CD4-positive, alpha-beta T cell treated with Interleukin-10 for 1 hour (primary cell): Measurements from ENCODE around the gene FGF9.

ENCODE experiments used
- DNase-seq: peaks from one replicate; pipeline ENCODE4 v3.0.0-alpha.2; 2020

FGF9 gene

DNA sequence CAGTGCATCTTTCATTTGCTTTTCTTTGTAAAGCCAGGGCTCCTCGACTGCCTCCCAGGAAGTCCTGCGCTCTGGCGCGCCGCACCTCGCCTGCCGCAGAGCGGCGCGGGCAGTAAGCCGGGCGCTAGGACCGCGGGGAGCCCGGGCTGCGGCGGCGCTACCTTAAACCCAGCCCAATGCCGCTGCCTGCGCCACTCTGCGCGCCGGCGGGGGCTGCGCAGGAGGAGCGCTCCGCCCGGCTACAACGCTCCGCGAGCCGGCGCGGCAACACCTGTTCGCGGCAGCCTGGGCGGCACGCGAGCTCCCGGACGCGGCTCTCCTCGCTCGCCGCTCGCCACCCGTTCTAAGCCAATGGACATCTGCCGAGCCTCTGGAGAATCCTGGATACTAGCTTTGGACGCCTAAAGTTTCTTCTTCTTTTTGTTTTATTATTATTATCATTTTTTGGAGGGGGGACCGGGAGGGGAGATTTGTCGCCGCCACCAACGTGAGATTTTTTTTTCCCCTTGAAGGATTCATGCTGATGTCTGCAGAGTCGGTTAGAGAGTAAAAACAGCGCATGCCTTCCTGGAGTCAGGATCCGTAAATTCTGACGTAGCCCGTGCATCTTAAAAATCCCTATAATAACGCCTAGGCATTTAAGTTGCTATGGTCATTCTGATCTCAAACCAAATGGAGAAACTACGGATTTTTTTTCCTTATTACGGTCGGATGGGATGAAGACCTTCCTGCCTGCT lies at the start of gene FGF9:
Gene FGF9 (plus strand): TSS at position 191 of the 737 bp plus-strand sequence. CDS start 840 bp downstream, outside the sequence.
- DNase-seq, result peak; percentile 85

DNA sequence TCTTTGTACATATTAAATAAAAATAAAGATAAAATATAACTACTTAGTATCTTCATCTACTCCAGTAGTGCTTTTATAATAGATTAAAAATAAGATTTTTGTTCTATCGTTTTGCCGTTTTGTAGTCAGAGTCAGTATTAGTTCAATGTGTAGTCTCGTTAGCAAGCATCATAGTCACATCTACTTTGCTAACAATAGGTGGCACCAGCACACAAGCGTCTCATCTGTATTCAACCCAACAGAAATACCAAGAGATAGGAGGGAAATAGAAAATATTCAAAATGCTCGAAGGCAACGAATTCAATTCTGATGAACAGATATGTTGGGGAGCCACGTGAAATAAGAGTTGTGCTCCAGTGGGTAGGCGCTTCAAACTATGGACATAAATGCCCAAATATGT lies 45.5 kb upstream of the FGF9 start:
- DNase-seq, result peak; percentile 39

DNA sequence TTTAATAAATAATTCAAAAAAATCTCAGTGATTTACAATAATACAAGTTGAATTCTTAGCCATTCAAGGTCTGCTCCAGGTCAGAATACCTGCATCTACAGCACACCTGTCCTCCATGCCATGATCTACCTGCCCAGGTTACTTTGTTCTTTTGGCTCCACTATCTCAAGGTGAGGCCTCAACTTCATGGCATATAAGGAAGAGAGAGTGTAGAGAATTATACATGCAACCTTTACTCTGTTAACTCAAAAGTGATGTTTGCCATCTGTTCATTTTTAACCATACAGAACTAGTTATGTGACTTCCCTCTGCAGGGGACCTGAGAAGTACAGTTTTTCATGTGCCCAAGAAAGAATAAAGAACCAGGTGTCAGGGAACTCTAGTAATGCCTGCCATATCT lies 38.7 kb upstream of the FGF9 start:
- DNase-seq, result no peak

DNA sequence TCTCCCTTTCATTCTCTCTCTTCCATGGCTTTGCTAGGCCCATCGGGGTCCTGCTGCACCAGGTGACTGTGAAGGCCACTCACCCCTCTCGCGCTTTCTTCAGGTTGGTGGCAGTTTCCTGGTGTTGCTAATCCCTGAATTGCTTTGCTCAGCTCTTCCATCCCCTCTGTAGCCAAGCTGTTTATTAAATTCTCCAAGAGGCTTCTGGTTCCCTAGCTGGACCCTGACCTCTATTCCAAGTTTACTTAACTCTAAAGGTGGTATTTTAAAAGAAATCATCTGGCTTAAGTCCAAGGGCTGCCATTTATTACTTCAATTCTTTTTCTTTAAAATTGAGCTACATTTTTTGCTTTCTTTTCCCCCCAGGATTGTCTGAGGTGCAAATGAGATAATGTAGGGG lies 34.2 kb upstream of the FGF9 start:
- no peak for DNase-seq

DNA sequence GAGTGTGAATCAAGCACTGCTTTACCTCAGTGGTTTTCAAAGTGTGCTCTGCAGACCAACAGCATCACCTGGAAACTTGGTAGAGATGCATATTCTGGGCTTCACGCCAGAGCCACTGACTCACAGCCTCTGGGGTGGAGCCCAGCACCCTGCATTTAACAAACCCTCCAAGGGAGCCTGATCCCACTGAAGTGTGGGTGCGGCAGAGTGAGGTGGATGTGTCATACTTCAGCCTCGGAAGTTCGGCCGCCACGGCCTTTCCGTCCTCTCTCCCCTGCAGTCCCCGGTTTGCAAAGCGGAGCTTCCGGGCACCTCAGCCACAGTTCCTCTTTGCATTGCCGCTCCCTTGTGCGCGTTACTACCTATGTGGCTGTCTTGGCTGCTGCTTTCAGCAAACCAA lies 33.6 kb upstream of the FGF9 start:
- peak; percentile 15 for DNase-seq

DNA sequence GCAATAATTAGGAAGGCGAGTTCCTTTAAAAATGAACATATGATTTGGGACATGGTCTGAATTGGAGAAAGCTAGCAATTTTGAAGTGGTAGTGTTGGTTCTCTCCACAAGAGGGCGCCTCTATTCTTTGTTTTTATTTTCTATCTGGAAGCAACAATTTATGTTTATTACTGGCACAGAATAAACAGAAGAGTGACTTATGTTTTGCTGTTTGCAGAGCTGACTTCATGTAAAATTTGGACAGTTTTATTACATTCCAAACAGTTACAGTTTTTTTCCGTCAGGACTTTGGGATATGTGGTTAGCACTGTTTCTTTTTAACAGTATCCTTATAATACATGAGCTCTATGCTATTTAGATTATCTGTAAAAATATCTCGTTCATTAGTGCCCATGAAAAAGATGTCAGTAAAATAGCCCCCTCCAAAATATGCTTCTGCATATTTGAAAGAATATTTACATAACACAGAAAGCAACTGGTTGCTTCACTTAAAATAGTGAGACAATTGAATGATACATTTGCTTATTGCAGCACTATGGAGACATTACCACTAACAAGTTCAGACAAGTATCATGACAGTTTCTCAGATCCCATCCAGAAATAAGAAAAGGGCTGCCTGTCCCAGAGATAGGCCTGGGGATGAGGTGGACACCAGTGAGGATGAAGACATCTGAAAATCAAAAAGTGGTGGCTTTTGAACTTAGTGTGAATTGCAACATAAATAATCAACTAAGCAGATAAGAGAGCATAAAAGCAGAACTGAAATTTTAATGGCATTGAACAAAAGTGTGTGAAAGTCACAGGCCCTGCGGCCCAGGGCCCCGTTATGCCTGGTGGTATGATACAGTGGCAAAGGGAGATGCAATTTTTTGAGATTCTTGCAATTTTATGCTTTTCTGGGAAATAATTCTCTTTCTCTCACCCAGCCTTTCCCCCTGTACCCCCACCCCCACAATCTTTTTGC lies 32.3 kb upstream of the FGF9 start:
- peak; percentile 62 for DNase-seq

DNA sequence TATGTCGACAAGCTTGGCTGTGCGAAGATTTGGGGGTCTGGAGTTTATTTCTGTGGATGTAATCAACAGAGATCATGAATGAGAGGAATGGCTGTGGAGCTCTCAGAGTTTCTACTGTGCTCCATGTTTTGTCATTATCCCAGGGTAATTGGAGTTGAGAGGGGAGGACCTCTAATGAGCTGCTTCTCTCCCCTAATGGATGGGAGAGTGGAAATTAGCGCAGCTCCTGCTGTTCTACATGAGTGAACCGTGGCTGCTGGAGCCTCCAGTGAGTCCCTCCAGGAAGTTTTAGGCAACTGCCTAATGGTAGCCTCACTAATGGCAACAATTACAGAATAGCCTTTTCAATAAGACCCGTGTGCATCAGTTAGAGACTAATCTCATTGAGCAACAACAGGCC lies 31.3 kb upstream of the FGF9 start:
- no peak for DNase-seq

DNA sequence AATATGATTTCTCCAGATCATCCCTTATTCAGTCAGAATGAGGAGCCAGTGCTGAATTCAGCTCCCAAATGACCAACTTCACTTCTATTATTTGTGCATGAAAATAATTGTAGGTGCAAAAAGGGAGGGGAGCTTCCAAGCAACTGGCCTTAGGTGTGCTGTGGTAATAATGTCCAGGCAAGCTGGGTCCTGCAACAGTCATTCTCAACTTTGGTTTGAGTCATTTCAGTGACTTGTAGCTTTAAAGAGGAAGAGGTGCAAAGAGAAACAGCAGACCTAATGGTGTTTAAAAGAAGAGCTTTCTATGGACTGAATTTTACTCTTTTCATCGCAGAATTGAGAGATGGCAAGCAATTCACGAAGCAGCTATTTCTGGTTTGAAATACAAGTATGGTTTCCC lies 29.2 kb upstream of the FGF9 start:
- DNase-seq, result no peak

DNA sequence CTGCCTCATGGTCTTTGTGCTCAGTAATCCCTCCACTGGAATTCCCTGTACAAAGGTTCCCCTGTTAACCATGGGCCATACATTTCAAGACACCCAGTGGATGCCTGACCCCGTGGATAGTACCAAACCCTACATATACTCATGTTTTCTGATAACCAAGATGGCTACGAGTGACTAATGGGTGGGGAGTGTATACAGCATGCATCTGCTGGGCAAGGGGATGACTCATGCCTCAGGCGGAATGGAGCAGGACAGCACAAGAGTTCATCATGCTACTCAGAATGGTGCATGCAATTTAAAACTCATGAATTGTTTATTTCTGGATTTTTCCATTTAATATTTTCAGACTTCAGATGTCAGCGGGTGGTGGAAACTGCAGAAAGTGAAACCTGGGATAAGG lies 13.3 kb upstream of the FGF9 start:
- no peak for DNase-seq

DNA sequence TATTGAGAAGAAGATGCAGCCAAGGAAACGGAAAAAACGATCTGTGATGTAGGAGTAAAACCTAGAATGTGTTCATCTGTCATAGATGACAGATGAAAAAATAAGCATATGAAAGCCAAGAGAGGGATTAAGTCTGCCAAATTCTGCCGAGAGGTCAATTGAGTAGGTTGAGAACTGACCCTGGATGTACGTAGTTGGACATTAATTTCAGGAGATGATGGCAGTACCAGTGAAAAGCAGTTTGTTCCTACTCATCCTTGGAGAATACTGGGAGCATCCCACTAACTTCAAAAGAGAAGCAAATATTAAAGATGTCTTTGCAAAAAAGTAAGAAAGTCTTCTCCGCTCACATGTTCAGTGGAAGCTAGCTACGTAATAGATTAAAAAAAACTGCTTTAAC lies 11.8 kb upstream of the FGF9 start:
- no peak for DNase-seq

DNA sequence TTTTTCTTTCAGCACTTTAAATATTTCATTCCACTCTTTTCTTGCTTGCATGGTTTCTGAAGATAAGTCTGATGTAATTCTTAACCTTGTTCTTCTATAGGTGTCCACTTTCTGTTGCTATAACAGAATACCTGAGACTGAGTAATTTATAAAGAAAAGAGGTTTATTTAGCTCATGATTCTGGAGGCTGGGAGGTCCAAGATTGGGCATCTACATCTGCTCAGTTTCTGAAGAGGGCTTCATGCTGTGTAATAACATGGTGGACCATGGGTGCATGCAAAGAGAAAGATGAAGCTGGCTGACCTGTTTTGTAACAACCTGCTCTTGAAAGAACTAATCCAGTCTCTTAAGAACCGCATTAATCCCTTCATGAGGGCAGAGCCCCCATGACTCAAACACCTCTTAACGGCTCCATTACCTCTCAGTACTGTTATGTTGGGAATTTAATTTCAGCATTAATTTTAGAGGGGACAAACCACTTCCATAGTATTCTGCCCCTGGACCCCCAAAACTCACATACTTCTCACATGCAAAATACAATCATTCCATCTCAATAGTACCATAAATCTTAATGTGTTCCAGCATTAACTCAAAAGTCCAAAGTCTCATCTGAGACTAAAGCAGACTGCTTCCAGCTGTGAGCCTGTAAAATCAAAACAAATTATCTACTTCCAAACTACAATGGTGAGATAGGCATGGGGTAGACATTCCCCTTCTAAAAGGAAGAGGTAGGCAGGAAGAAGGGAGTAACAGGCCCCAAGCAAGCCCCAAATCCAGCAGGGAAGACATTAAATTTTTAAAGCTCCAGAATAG lies 9.6 kb upstream of the FGF9 start:
- DNase-seq, result no peak

DNA sequence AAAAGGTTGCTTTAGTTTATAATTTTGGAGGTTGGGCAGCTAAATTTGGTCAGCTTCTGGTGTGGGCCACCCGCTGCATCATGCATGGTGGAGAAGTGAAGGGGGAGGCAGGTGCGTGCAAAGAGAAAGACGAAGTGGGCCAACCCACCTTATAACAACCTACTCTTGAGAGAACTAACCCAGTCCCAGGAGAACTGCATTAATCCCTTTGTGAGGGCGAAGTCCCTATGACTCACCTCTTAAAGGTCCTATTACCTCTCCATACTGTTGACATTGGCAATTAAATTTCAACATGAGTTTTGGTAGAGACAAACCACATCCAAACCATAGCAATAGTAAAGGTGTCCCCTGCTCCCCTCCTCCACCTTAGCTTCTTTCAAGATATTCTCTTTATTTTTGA lies 7.7 kb upstream of the FGF9 start:
- no peak for DNase-seq

DNA sequence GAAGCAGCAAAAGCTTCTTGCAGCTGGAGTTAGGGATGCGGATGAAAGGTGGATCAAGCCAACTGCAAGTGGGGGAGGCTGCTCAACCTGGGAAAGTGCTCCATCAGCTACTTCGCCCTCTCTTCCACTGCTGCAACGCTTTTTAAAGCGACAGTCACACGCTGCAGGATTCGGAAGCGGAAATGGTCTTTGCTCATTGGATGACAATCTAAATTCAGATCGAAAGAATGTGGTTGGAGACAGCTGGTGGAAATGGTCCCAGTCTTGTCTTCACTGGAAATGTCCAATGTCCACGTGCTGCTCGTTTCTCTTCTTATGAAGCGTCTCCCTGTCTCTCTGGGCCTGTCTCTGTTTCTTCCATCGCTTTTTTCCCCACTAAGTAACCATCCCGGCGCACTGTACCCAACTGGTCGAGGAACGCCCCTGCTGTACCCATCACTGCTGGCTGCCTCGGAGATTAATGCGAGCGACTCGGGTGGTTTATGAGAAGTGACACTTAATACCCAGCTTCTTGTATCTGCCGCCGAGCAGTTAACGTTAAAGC lies 2.1 kb upstream of the FGF9 start:
- peak; percentile 1 for DNase-seq

DNA sequence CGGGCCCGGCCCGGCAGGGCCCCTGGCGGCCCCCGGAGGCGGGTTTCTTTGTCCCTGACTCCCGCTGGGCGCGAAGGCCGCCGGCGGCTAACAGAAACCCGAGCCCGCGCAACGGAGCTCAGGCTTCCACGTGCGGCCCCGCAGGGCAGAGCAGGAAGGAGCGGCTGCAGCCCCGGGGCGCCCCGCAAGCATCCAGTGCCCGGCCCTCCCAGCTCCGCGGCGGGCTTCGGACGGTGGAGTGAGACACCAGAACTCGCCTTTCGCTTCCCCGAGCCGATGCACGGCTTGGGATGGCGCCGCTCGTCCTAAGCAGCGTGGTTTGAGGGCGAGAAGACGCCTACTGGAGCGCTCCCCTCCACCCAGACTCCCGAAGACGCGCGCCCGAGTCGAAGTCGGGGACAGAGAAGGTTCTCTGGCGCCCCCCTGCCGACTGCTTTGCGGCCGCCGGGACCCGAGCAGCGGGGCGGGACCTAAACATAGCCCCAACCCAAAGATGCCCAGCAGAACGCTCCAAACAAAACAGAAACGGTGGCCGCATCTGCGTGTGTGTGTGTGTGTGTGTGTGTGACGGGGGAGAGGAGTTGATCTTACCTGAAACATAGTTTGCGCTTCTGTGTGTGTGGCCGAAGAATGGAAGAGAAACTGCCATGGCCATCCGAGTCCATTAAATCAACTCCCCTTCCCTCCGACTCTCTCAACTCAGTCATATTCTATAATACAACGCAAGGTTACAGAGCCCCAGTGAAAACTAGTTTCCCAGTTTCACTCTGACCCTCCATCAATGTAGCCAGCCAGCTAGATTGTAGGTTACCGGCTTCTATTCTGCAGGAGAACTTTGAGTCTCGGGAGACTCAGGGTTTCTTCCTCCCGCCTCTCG lies 629 bp upstream of the FGF9 start:
- peak; percentile 66 for DNase-seq

DNA sequence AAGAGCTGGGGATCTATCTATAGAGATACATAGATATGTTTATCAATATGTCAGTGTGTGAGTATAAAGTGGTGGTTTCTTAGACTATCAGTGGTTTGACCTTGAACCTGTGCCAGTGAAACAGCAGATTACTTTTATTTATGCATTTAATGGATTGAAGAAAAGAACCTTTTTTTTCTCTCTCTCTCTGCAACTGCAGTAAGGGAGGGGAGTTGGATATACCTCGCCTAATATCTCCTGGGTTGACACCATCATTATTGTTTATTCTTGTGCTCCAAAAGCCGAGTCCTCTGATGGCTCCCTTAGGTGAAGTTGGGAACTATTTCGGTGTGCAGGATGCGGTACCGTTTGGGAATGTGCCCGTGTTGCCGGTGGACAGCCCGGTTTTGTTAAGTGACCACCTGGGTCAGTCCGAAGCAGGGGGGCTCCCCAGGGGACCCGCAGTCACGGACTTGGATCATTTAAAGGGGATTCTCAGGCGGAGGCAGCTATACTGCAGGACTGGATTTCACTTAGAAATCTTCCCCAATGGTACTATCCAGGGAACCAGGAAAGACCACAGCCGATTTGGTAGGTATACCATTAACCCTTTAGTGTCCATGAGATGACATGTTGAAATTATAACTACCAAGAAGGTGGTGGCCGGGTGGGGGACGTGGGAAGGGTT lies 880 bp downstream of the FGF9 start:
- DNase-seq, result peak; percentile 8

DNA sequence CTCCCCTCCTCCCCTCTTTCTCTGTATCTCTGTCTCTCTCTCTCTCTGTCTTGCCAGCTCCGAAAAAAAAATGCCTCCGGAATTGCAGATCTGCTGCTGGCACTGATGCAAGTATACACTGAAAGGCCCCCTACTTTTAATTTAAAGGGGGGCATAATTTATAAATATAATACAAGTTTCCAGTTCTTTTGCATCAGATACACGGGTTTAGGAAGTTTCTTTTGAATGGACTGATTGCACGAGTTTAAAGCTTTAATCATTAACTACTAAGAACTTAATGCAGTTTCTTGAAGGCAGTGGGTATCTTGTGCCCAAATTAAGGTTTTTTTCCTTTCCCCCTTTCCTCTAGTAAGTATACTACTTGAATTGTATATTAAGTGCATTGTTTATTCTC lies 1.4 kb downstream of the FGF9 start:
- DNase-seq, result no peak

DNA sequence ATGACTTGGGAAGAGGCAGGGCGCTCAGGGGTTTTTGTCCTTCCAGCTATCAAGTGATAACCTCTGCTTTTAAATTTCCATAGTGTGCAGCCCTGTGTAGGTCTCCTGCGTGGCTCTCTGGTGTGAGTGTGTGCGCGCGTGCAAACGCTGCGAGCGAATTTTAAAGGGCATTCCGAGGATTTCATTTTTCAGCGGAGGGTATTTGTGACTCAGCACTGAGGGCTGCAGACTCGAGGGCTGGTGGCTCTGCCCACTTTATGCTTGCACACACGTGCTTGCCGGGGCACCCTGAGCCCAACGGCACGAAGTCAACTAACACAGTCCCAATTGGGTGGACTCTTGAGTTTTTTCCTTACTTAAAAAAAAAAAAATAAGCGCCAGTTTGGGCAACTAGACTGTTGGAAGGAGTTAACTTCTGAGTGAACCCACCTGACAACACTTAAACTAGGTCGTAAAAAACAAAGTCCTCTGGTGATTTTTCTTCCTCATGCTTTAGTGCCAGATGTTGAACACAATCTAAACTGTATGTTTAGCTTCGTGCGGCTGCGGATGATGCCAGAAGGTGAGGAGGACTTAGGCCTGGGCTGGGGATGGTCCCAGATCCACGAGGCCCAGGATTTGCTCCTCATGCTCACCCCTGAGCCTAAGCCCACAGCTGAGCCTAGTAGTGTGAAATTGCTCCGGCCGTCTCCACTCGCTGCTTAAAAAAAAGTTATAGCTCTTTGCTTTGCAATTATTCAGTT lies 2.1 kb downstream of the FGF9 start:
- DNase-seq, result peak; percentile 5

DNA sequence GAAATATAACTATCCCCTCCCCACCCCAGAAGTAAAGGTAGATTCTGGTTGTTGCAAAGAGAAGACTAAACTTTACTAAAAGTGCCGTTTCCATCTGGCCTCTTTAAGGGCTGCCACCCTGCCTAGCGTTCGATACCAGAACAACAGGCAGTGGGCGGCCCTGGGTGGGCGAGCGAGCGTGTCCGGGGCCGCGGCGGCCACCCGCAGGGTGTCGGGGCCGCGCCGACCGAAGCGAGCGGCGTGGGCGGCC lies 2.6 kb downstream of the FGF9 start:
- peak; percentile 48 for DNase-seq

DNA sequence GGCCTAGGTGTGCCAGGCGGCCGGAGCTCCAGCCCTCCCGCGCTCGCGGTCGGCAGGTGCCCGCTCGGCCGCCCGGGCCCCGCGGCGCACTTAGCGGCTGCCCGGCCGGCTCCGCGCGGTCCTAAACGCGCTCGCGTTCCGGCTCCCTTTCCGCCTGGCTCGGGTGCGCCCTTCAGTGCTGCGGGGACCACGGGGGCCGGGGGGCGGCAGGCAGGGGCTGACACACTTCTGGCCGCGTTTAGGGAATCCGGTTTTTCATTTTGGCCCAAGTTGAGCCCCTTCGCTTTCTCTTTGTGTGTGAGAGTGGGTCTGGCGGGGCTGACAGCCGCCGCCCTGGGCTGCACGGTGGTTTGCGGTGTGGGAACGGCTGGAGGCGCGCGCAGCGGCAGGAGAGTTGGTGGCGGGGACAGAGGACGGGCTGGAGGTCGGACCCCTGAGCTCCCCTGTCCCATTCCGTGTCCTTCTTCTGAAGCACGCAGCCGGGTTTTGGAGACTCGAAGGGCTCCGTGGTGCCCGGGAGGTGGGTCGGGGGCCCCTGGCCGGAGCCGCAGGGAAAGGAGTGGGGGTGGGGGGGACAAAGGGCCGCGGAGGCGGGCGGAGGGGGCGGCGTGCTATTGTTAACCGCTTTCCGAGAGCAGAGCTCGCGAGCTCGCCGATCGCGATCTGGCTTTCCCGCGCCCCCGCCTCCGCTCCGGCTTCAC lies 3.1 kb downstream of the FGF9 start:
- DNase-seq, result peak; percentile 42

DNA sequence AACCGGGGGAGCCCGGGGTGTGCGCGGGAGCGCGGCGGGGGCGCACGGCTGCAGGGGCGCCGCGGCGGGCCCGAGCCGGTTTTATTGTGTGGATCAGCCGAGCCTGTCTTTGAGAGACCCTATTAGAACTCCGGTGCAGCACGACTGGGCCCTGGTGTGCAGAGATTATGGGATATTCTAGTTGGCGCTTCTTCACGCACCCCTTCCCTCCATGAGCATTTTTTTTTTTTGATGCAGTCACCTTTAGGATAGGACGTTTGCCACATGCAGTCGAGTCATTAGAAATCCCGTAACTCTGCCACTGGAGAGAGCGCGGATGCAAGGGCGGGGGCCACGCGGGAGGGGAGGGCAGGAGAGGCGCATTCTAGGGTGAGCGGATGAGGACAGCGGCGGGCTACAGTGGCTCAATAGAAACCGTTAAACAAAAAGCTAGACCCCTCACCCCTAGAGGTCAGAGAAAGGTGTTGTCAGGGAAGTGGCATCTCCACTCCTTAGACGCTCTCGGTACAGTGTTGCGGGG lies 3.7 kb downstream of the FGF9 start:
- DNase-seq, result peak; percentile 17
